ENCODE results near the gene KIF3A. TPM values are rescaled to one million over a fixed set of nuclear protein-coding genes. Genes with fewer than 3 reads are reported as not detected.

The KIF3A gene
- polyA plus RNA-seq, 1 donor from 2014 or later = 94.4 TPM

GRCh38 chr5:132653716-132654115 is 83.6 kb downstream of the KIF3A start:
- Histone ChIP-seq H2AFZ (ENCODE audit: low read depth, low read length) (no peak overlapping the region), H3K9me3 (ENCODE audit: low read length) (no peaks in the 10 kb centered on the region), H3K4me2 (ENCODE audit: low read length) (no peak overlapping the region), H3K27ac (ENCODE audit: low read length) (no peak overlapping the region), H3K9ac (ENCODE audit: low read length) (no peak overlapping the region), H4K20me1 (ENCODE audit: insufficient read depth) (no peaks in the 10 kb centered on the region), H3F3A (ENCODE audit: insufficient read depth, low read length, poor library complexity, severe bottlenecking) (no peaks in the 10 kb centered on the region), H3K9me2 (ENCODE audit: insufficient read depth, low read length) (no peaks in the 10 kb centered on the region), H3K79me2 (replicated peaks; ENCODE audit: insufficient read depth, low read length) (no peaks in the 10 kb centered on the region), H3K27me3 (ENCODE audit: insufficient read depth, low read depth, low read length) (peaks cover 23% of the 10 kb centered on the region), H3K36me3 (ENCODE audit: insufficient read depth, low read length) (no peaks in the 10 kb centered on the region), H3K4me3 (ENCODE audit: low read length) (no peak overlapping the region)
- TF ChIP-seq POLR2AphosphoS5 (IDR thresholded peaks at IDR 0.05) = no peak
- no peak for TF ChIP-seq EP300 (conservative IDR thresholded peaks at IDR 0.05; ENCODE audit: poor library complexity, severe bottlenecking)
- TF ChIP-seq CTCF (IDR thresholded peaks at IDR 0.05; ENCODE audit: poor library complexity, severe bottlenecking) = no peak
- TF ChIP-seq SMC3 (conservative IDR thresholded peaks at IDR 0.05; ENCODE audit: poor library complexity) = no peak
- no peak for TF ChIP-seq EZH2 (IDR thresholded peaks at IDR 0.05; ENCODE audit: borderline replicate concordance, insufficient read depth, low read length, poor library complexity, severe bottlenecking)
- no peak for TF ChIP-seq MXI1 (conservative IDR thresholded peaks at IDR 0.05; ENCODE audit: poor library complexity, severe bottlenecking)
- TF ChIP-seq REST (IDR thresholded peaks at IDR 0.05; ENCODE audit: borderline replicate concordance) = no peak
- no peak for TF ChIP-seq TAF1 (IDR thresholded peaks at IDR 0.05; ENCODE audit: low read depth)
- no peak for TF ChIP-seq RAD21 (conservative IDR thresholded peaks at IDR 0.05)

- H3K9ac ChIP-seq (ENCODE audit: low read length) = no peak overlapping the region
Measured at GRCh38 chr5:132651838-132652469, 85.4 kb downstream of the KIF3A start.

More at GRCh38 chr5:132651838-132652469, 85.4 kb downstream of the KIF3A start:
- Histone ChIP-seq H3K79me2 (replicated peaks; ENCODE audit: insufficient read depth, low read length) (no peaks in the 10 kb centered on the region), H3K36me3 (ENCODE audit: insufficient read depth, low read length) (no peaks in the 10 kb centered on the region), H3K27me3 (ENCODE audit: insufficient read depth, low read depth, low read length) (peaks cover 16% of the 10 kb centered on the region), H3F3A (ENCODE audit: insufficient read depth, low read length, poor library complexity, severe bottlenecking) (no peaks in the 10 kb centered on the region), H3K4me3 (ENCODE audit: low read length) (no peak overlapping the region), H3K27ac (ENCODE audit: low read length) (no peak overlapping the region), H4K20me1 (ENCODE audit: insufficient read depth) (no peaks in the 10 kb centered on the region), H3K4me2 (ENCODE audit: low read length) (no peak overlapping the region), H3K9me3 (ENCODE audit: low read length) (no peaks in the 10 kb centered on the region), H3K9me2 (ENCODE audit: insufficient read depth, low read length) (no peaks in the 10 kb centered on the region), H2AFZ (ENCODE audit: low read depth, low read length) (no peak overlapping the region)
- no peak for TF ChIP-seq REST (IDR thresholded peaks at IDR 0.05; ENCODE audit: borderline replicate concordance)
- TF ChIP-seq MXI1 (conservative IDR thresholded peaks at IDR 0.05; ENCODE audit: poor library complexity, severe bottlenecking) = no peak
- TF ChIP-seq EZH2 (IDR thresholded peaks at IDR 0.05; ENCODE audit: borderline replicate concordance, insufficient read depth, low read length, poor library complexity, severe bottlenecking) = no peak
- no peak for TF ChIP-seq POLR2AphosphoS5 (IDR thresholded peaks at IDR 0.05)
- TF ChIP-seq CTCF (IDR thresholded peaks at IDR 0.05; ENCODE audit: poor library complexity, severe bottlenecking) = no peak
- TF ChIP-seq RAD21 (conservative IDR thresholded peaks at IDR 0.05) = no peak
- no peak for TF ChIP-seq SMC3 (conservative IDR thresholded peaks at IDR 0.05; ENCODE audit: poor library complexity)
- no peak for TF ChIP-seq TAF1 (IDR thresholded peaks at IDR 0.05; ENCODE audit: low read depth)
- TF ChIP-seq EP300 (conservative IDR thresholded peaks at IDR 0.05; ENCODE audit: poor library complexity, severe bottlenecking) = no peak

All from neural cell (in vitro differentiated cells).